Glutamatergic neuron (in vitro differentiated cells): ENCODE results near the gene EFNB2. TPM values are rescaled to one million over a fixed set of nuclear protein-coding genes. Genes with fewer than 3 reads are reported as not detected.

Experiments
- DNase-seq: peaks from one replicate; pipeline ENCODE4 v3.0.0; 2022
- H3K27ac Mint-ChIP-seq: one replicate; pipeline ENCODE4 v1.8.0; 2020; ENCODE audit warnings: mild to moderate bottlenecking, mixed read lengths, inconsistent platforms; ENCODE audit not compliant: unreplicated experiment
- H3K27me3 Mint-ChIP-seq: one replicate; pipeline ENCODE4 v1.8.0; 2020; ENCODE audit warnings: mild to moderate bottlenecking, moderate library complexity, mixed read lengths, inconsistent platforms; ENCODE audit not compliant: unreplicated experiment
- H3K36me3 Mint-ChIP-seq: one replicate; pipeline ENCODE4 v1.8.0; 2020; ENCODE audit warnings: mild to moderate bottlenecking, mixed read lengths, inconsistent platforms; ENCODE audit not compliant: unreplicated experiment
- H3K4me1 Mint-ChIP-seq: one replicate; pipeline ENCODE4 v1.8.0; 2020; ENCODE audit warnings: mild to moderate bottlenecking, low read depth, mixed read lengths, inconsistent platforms; ENCODE audit not compliant: unreplicated experiment
- H3K4me3 Mint-ChIP-seq: one replicate; pipeline ENCODE4 v1.8.0; 2020; ENCODE audit warnings: mild to moderate bottlenecking, mixed read lengths, inconsistent platforms; ENCODE audit not compliant: unreplicated experiment
- H3K9me3 Mint-ChIP-seq: one replicate; pipeline ENCODE4 v1.8.0; 2020; ENCODE audit warnings: mild to moderate bottlenecking, moderate library complexity, mixed read lengths, inconsistent platforms; ENCODE audit not compliant: unreplicated experiment
- total RNA-seq: library from RNA; stranded (reverse); fragmentation: NEBNext Ultra II Directional; extraction: Animal tissue kit (Norgen Biotek cat#: 25700); gene quantifications from one replicate; pipeline ENCODE4 v1.2.1, GENCODE V29; 2021; ENCODE audit not compliant: unreplicated experiment
- TF ChIP-seq, protein P1 (sequence below): fragments of 200-600 bp; sonication (generic); IDR thresholded peaks from one replicate; pipeline ENCODE4 v1.5.0; 2021; ENCODE audit not compliant: partially characterized antibody, unreplicated experiment

Gene EFNB2
- total RNA-seq, 1 donor from 2014 or later = 51.1 TPM

GRCh38 chr13:106517109-106517847 lies 18.2 kb downstream of the EFNB2 start:
- no peak overlapping the region for H3K27ac Mint-ChIP-seq

DNA sequence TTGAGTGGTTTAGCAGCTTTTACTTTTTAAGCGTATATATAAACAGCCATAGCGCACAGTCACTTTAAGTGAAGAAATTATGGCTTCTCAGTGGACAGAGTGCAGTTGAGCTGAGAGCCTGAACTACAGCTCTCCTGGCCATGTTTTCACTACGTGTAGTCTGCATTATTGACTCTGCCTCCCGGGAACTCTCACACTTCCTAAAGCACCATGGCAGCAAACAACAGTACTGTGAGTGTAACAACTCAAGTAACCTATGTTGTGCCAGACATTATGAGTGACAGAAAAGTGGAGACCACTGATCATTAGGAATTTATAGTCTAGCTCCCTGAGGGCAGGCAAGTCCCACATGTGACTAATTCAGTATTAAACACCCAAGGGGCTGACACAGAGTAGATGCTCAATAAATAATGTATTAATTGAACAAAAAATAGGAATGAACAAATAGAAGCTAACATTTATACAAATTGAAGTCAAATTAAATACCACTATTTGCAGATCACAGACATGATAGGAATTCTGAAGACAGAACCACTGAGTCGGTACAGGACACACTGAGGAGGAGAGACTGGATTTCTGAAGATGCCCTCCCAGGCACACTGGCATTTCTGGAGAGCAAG lies 19.7 kb downstream of the EFNB2 start:
- Mint-ChIP-seq H3K27ac (no peak overlapping the region), H3K27me3 (no peaks in the 10 kb centered on the region), H3K4me1 (peaks cover 38% of the 10 kb centered on the region), H3K36me3 (no peaks in the 10 kb centered on the region), H3K9me3 (peaks cover 2% of the 10 kb centered on the region), H3K4me3 (no peak overlapping the region)
- TF ChIP-seq, protein P1, sequence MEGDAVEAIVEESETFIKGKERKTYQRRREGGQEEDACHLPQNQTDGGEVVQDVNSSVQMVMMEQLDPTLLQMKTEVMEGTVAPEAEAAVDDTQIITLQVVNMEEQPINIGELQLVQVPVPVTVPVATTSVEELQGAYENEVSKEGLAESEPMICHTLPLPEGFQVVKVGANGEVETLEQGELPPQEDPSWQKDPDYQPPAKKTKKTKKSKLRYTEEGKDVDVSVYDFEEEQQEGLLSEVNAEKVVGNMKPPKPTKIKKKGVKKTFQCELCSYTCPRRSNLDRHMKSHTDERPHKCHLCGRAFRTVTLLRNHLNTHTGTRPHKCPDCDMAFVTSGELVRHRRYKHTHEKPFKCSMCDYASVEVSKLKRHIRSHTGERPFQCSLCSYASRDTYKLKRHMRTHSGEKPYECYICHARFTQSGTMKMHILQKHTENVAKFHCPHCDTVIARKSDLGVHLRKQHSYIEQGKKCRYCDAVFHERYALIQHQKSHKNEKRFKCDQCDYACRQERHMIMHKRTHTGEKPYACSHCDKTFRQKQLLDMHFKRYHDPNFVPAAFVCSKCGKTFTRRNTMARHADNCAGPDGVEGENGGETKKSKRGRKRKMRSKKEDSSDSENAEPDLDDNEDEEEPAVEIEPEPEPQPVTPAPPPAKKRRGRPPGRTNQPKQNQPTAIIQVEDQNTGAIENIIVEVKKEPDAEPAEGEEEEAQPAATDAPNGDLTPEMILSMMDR = no peak
- no peak for DNase-seq

More at GRCh38 chr13:106517109-106517847, 18.2 kb downstream of the EFNB2 start:
- Mint-ChIP-seq H3K4me1 (peaks cover 36% of the 10 kb centered on the region), H3K4me3 (no peak overlapping the region), H3K9me3 (peaks cover 2% of the 10 kb centered on the region), H3K27me3 (no peaks in the 10 kb centered on the region), H3K36me3 (no peaks in the 10 kb centered on the region)
- TF ChIP-seq, protein P1 = no peak
- DNase-seq = no peak

- H3K4me1 Mint-ChIP-seq = peaks cover 34% of the 10 kb centered on the region
Observed at GRCh38 chr13:106514928-106515634, 20.4 kb downstream of the EFNB2 start.

DNA sequence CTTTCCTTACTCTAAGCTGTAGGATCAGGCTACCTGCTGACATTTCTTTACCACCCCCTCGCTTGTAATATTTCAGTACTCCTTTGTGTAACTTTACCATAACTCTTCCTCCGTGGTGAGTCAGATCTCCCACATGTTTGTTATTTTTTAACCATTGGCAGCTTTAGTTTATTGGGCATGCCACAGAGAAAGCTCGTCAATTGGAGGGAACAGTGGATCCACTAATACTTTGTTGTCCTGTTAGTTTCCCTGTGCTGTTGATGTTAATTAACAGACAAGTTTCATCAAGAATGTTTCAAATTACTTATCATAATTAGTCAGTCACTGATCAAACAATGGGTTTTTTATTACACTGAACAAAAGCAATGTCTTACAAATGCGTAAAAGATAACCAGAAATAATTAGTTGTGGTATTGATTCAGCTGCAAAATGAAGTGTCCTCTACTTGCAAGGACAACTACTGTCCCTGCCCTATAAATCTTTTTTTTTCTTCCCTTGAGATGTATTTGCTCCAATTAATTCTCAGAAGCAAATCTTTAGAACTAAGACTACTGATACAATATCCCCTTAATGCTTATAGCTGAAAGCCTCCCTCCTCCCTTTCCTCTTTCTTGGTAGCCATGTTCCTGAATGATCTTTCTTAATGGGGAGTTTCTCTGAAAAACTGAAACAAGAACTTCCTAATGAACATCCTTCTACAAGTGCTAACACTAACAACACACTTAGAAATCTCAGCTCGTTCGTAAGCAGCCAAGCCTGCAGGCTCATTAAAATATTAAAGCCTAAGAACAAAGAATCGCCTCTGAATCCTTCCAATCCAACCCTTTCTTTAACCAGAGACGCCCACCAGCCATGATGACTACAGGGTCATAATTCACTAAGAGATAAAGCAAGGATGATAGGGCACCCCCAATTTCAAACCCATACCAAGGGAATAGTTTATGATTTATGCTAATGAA lies 22.2 kb downstream of the EFNB2 start:
- H3K36me3 Mint-ChIP-seq = no peaks in the 10 kb centered on the region
- no peaks in the 10 kb centered on the region for H3K9me3 Mint-ChIP-seq
- no peak overlapping the region for H3K27ac Mint-ChIP-seq
- DNase-seq = no peak
- H3K4me1 Mint-ChIP-seq = peaks cover 41% of the 10 kb centered on the region
- no peaks in the 10 kb centered on the region for H3K27me3 Mint-ChIP-seq
- TF ChIP-seq, protein P1 = no peak
- H3K4me3 Mint-ChIP-seq = no peak overlapping the region

More at GRCh38 chr13:106514928-106515634, 20.4 kb downstream of the EFNB2 start:
- Mint-ChIP-seq H3K36me3 (no peaks in the 10 kb centered on the region), H3K27ac (no peak overlapping the region), H3K9me3 (peaks cover 2% of the 10 kb centered on the region), H3K4me3 (no peak overlapping the region), H3K27me3 (no peaks in the 10 kb centered on the region)
- TF ChIP-seq, protein P1 = no peak
- DNase-seq = no peak
